AG04450 (cell line): ENCODE measurements around the gene CACNA1C. TPM values are rescaled to one million over a fixed set of nuclear protein-coding genes. Genes with fewer than 3 reads are reported as not detected.

Experiments used
- CTCF ChIA-PET: fragments of 300-600, 350-600 bp; formaldehyde crosslinking; extraction: SDS; loops from one replicate; lab custom pipeline; 2022; ENCODE audit warnings: antibody characterized with exemption, inconsistent platforms; lab: Charles Lee
- POLR2A ChIA-PET: fragments of 350-600 bp; formaldehyde crosslinking; extraction: SDS; loops from one replicate; lab custom pipeline; 2021; ENCODE audit warnings: antibody characterized with exemption, inconsistent platforms; lab: Yijun Ruan, JAX
- DNase-seq: peaks from one replicate; pipeline ENCODE4 v3.0.0-alpha.2; 2011; ENCODE audit warnings: low read depth, low spot score
- H3K27ac ChIP-seq: one replicate; pipeline ENCODE4 v1.5.1; 2012; ENCODE audit warnings: low read depth, low read length, control low read depth
- H3K27me3 ChIP-seq: one replicate; pipeline ENCODE4 v1.6.0; 2012; ENCODE audit warnings: low read length; ENCODE audit not compliant: control insufficient read depth, insufficient read depth
- H3K4me3 ChIP-seq: 2 replicates; pipeline ENCODE4 v1.5.1; 2011; ENCODE audit warnings: mild to moderate bottlenecking, low read depth, low read length, control low read depth
- H3K9me3 ChIP-seq: 2 replicates; pipeline ENCODE4 v1.5.1; 2012; ENCODE audit warnings: low read length; ENCODE audit not compliant: control insufficient read depth, insufficient read depth
- CTCF ChIP-seq: IDR thresholded peaks from 2 replicates; pipeline ENCODE4 v1.5.1; 2011; ENCODE audit warnings: low read depth, low read length, control low read depth, inconsistent platforms
- polyA plus RNA-seq: library from polyadenylated mRNA; depleted of rRNA; stranded (reverse); fragments of >200 nt; gene quantifications from 2 replicates; pipeline ENCODE4 v1.2.3, GENCODE V29; 2011

Gene CACNA1C
- polyA plus RNA-seq, 1 experiment, result 5.9 TPM

DNA sequence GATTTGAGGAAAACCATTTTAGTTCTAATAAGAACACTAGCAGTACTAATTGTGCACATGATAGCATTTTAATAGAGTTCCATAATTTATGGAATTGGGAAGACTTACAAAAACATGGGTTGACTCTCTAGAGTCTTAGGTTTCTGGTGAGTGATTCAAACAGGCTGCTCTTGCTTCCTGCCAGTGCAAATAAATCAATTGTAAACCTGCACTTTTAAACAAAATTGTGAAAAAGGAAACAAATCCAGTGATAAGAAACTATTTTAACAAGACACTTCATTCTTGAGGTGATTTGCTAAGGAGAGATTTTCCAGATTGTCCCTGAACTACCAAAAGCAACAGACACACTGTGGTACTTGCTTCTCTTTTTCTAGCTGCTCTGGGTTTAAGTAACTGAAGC lies 112.2 kb downstream of the CACNA1C start:
- DNase-seq, result no peak
- POLR2A ChIA-PET, result interaction anchor here (0.6 kb wide), 1 partner anchor 193 kb away, joined by 4 read pairs; no protein-coding TSS in a partner anchor
- H3K4me3 ChIP-seq, result no peak overlapping the region
- H3K27ac ChIP-seq, result no peak overlapping the region
- H3K9me3 ChIP-seq, result peaks cover 4% of the 10 kb centered on the region; the same call in 1 of the 2 replicates
- no peaks in the 10 kb centered on the region for H3K27me3 ChIP-seq
- CTCF ChIA-PET, result no interaction called here
- TF ChIP-seq CTCF, result no peak

- CTCF ChIA-PET, result no interaction called here
- Histone ChIP-seq H3K27ac (no peak overlapping the region), H3K4me3 (no peak overlapping the region), H3K27me3 (no peaks in the 10 kb centered on the region), H3K9me3 (peaks cover 4% of the 10 kb centered on the region; the same call in 1 of the 2 replicates)
- POLR2A ChIA-PET, result no interaction called here
- TF ChIP-seq CTCF, result no peak
- no peak for DNase-seq
These were observed 113.1 kb downstream of the CACNA1C start for GRCh38 chr12:2165927-2166326.

DNA sequence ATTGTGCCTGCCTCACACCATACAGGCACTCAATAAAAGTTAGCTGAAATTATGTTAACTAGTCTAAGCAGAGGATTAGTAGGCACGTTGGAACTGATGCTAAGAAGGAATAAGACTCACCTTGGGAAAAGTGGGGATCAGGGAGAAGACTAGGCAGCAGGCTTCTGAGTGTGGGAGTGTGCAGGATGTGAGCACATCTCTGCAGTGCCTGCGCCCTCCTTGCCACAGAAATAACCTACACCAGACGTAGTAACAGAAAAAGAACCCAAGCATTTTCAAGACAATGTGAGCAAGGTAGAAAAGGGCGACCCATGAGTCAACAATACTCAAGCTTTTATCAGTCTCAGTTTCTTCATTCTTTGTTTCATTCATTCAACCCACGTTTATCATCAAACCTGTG lies 113.9 kb downstream of the CACNA1C start:
- TF ChIP-seq CTCF, result no peak
- no peaks in the 10 kb centered on the region for H3K27me3 ChIP-seq
- ChIA-PET POLR2A (no interaction called here), CTCF (no interaction called here)
- no peak overlapping the region for H3K27ac ChIP-seq
- no peak overlapping the region for H3K4me3 ChIP-seq
- DNase-seq, result no peak
- H3K9me3 ChIP-seq, result peaks cover 4% of the 10 kb centered on the region; the same call in 1 of the 2 replicates

- POLR2A ChIA-PET, result no interaction called here
- CTCF ChIA-PET, result no interaction called here
These were observed 114.4 kb downstream of the CACNA1C start for GRCh38 chr12:2167231-2167630.

DNA sequence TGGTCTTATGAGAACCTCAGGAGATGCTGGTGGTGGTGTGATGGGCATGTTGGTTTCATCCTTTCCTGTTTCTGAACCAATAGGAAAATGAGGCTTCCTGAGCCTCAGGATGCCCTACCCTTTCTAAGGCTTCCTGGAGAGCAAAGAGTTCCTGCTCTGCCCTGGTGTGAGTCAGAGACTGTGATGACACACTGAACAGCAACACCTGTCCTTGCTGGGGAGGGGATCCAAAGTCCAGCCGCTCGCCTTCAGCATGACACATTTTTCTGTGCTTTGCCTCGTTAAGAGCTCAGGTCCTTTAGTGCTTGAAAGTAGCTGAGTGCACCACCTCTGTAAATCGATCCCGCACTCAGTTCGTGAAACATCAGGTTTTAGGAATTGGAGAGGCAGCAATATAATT lies 116.0 kb downstream of the CACNA1C start:
- H3K4me3 ChIP-seq, result no peak overlapping the region
- no peak overlapping the region for H3K27ac ChIP-seq
- H3K27me3 ChIP-seq, result no peaks in the 10 kb centered on the region
- peaks cover 4% of the 10 kb centered on the region; the same call in 1 of the 2 replicates for H3K9me3 ChIP-seq
- TF ChIP-seq CTCF, result no peak
- no peak for DNase-seq
- POLR2A ChIA-PET, result no interaction called here
- CTCF ChIA-PET, result no interaction called here

More at GRCh38 chr12:2167231-2167630, 114.4 kb downstream of the CACNA1C start:
- no peaks in the 10 kb centered on the region for H3K27me3 ChIP-seq
- DNase-seq, result no peak
- no peak overlapping the region for H3K27ac ChIP-seq
- peaks cover 4% of the 10 kb centered on the region; the same call in 1 of the 2 replicates for H3K9me3 ChIP-seq
- no peak for TF ChIP-seq CTCF
- H3K4me3 ChIP-seq, result no peak overlapping the region
